Hippocampal formation (tissue), 2 donors: ENCODE measurements around the gene SNCAIP.
"Not testable (repeated sequence)": the region's sequence is repeated elsewhere in the genome, so short reads cannot be mapped to it uniquely, and the experiment has no call there.

ENCODE experiments used
- DNase-seq, 2 donors: peaks; one replicate each; lab custom pipeline; 2025; lab: John Stamatoyannopoulos, UW

SNCAIP gene

DNA sequence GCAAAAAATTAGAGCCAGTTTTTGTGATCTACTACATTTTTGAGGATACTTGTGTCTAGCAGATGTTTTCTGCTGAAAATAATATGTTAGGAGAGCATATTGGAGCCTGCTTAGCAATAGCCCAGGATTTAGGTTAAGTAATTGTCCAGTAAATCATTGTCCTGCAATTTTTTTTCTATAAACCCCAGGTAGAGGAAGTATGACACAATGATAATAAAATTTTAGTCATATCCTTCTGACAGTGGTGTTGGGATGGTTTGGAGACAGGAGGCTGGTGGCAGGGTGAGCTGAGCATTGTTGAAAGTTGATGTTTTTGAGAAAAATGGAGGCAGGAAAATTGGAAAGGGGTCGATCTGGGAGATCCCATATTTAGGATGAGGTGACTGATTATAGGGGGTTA, 3.5 kb downstream of the SNCAIP start:
- DNase-seq: no peak

DNA sequence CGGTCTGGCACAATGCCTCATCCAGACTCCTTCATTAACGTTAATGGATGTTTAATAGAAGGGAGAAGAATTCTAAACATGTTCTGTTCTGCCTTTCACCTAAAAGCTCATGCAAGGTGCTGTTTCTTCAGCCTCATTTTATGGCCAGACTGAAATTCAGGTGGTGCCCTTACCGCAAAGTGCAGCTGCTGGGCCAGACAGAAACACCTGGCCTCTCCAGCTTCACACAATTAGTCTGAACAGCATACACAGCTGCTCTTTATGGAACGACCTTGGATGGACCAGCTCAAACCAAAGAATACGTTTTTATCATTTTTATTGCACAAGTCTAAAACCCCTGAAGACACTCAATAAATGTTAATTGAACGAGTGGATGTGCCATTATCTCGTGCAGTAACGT, 4.6 kb downstream of the SNCAIP start:
- no peak for DNase-seq

DNA sequence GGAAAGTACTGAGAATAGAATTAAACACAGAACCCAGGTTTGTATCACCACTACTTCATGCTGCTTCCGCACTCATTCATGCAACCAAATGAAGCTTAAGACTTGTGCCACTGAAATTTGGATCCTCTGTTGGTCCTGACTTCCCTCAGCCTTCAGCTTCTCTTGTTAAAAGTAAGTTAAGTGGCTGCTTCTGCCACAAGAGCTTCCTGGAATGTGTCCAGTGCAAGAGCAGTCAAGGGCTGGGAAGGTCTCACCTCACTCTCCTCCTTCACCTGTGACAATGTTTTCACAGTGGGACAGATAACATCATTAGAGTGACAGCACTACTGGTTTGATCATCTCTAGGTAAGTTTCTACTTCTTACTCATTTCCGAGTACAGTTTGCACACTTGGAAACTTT, 7.9 kb downstream of the SNCAIP start:
- DNase-seq: no peak

GRCh38 chr5:122321921-122322320, 9.9 kb downstream of the SNCAIP start:
- DNase-seq: no peak

DNA sequence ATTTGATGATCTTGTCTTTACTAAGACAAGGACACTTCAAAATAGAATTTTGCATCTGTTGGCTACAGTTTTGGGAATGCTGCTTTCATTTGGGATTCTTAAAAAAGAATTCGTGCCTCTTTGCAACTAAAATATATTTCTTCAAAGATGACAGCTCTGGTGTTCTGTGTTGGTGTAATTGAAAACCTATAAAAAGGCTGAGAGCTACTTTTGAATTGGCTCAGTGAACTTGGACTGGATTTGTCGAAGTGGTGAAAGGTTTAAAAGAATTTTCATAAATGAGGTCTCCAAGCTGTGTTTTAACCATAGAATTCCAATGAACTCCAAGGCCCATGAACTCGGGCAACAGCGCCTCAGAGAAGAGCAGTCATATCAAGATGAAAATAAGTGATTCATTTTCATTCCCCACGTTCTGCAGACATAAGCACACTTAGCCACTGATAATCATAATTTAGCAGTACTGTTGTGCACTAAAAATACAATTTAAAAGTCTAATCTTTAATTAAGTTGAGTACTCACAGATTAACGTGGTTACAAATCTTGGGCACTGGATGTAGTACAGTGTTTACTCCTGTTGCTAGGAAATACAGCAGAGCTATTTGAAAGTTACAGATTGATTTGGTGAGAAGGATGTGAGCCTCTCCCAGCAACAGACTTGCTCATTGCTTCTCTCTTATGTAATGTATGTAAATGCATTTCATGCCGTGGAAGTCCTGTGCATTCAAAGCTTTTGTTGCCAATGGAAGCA, 10.9 kb downstream of the SNCAIP start:
- DNase-seq: peak in 1 of 2 donors; percentile 13

GRCh38 chr5:122323738-122324137, 11.7 kb downstream of the SNCAIP start:
- no peak for DNase-seq

DNA sequence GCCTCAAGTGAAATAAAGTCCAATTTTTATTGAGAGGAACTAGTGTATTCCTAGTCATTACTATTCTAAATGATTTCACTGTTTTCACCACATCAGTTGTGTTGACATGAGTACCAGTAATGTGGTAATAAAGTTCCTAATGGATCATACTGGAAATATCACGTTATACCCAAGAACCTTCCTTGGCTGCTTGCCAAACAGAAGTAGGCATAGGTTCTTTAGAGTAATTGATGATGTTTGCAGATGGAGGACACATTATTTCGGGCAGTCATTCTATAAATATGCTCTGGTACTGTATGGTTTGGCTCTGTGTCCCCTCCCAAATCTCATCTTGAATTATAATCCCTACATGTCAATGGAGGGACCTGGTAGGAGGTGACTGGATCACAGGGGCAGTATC, 15.1 kb downstream of the SNCAIP start:
- no peak for DNase-seq

- no peak for DNase-seq
Observed at GRCh38 chr5:122330881-122331280, 18.8 kb downstream of the SNCAIP start.

DNA sequence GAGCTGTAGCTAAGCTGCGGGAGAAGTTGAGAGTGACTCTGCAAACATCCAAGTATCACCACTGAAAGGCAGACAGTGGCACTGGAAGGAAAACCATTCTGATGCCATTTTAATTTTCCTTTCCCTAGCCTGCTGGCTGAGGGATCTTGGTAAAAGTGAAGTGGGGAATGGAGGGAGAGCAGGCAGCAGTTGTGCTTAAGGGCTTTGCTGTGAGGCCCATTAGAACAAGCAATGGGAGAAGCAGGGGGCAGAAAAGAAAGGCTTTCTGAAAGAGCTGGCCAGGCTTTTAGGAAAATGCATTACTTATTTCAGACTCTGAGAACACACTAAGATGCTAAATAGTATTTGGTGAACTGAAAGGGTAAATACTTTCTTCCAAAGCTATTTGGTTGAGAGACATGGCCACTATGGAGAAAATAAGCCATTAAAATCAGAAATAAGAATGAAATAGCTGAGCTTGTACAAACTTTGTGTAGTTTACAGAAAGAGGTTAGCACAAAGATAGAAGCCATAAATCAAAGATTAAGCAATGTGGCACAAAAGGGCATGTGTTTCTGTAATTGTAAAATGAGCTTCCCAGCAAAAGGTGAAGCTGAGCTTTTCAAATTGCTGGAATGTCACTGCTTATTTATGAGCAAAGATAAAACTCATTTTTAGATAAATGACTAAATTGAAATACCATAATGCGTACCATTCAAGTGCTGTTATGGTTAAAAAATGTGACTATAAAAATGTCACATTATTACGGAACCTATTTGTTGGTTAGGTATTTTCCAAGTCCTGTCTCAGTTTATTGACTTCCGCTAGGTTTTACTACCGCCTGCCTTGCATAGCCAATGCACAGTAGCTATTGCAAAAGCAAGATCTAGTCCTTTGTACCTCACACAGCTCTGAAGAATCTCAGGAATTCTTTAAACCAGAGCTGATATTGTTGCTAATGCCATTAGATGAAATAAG, 20.8 kb downstream of the SNCAIP start:
- no peak for DNase-seq

DNA sequence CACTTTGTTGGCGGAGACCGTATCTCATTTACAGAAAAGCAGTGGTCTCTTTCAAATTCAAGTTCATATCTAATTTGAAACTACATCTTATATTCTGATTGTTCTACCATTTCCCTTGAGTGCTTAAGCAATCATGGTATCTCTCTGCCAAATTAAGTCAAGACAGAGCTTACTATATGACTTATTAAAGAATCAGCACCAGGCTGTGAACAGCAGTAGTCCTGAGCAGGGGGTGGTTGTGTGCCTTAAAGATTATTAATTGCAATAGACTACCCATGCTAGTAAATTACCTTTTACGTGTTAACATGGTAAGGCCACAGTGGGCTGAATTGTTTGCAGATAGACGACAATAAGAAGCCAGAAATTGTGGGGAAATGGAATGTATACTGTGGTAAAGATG, 21.5 kb downstream of the SNCAIP start:
- no peak for DNase-seq

GRCh38 chr5:122339591-122339990, 27.6 kb downstream of the SNCAIP start:
- DNase-seq: no peak

DNA sequence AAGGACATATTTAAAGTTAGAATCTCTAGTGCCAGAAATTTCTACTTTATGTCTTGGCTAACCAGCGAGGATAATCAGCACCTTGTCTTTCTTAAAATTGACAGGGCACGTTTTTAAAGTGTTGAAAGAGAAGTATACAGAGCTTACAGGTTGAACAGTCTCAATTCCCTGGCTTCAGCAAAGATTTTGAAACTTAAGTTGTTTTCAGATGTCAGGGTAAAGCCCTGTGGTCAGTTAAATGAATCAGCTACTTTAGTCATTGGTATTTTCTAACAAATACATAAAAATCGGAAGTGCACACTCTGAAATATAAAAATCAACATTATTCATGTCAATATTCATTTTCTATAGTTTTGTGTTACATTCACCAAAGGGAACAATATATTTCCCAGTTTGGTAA, 29.1 kb downstream of the SNCAIP start:
- no peak for DNase-seq

DNA sequence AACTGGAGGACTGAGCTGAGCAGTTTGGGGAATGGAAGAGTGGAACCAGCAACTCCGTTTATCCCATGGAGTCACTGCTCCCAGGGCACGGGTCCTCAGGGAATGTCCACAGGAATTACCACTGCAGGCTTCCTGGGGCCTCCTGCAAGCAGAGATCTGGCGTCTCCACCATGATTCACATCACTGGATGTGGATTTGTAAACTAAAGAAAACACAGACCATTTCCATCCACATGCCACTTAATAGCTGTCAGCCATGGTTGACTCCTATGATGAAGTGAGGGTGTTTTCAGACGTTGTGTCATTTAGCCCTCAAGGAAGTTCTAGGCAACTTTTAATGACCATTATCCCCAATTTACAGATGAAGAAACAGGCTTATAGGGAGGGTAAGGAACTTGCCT, 30.2 kb downstream of the SNCAIP start:
- DNase-seq: no peak

DNA sequence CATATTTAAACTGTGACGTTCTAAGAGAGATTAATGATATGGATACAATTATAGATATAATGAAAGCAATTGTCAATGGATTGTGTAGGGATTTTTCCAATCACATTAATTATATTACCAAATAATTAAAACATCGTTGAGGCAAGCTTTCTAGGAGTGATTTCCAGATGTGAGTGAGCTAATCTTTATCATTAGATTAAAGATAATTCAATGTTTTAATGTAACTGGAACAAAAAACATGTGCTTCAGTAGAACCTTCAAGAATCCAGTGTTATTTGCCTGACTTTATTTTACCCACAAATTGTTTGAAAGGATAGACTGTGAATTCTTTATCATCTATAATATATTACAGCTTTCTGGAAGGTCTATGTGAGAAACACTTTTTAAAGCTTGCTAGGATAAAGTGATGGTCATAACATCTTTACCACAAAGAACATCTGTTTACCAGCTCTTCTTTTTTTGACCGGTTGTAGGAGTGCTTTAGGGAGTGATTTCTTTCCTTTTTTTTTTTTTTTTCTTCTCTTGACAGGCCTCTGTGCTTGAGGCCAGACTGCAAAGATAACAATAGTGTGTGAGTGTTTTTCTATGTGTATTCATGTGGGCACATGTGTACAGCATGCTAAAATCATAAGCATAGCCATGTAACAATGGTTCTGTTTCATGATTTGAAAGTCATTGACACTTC, 35.0 kb downstream of the SNCAIP start:
- no peak for DNase-seq

DNA sequence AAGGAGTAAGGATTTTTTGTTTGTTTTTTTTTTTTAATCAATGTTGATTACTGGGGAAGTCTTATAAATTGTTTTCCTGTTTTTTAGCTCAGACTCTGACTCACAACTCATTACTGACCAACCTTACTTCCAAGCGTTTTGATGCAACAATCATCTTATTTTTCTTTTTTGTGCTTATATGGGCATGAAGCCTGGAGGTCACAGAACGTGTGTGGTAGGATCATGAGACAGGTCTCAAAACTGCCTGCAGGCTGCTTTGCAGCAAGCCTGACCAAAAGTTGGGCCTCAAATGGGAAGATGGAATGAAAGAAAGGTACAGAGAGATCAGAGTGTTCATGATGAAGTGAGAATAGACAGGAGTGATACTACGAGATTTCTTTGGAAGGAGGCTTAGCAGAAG, 38.5 kb downstream of the SNCAIP start:
- DNase-seq: no peak

DNA sequence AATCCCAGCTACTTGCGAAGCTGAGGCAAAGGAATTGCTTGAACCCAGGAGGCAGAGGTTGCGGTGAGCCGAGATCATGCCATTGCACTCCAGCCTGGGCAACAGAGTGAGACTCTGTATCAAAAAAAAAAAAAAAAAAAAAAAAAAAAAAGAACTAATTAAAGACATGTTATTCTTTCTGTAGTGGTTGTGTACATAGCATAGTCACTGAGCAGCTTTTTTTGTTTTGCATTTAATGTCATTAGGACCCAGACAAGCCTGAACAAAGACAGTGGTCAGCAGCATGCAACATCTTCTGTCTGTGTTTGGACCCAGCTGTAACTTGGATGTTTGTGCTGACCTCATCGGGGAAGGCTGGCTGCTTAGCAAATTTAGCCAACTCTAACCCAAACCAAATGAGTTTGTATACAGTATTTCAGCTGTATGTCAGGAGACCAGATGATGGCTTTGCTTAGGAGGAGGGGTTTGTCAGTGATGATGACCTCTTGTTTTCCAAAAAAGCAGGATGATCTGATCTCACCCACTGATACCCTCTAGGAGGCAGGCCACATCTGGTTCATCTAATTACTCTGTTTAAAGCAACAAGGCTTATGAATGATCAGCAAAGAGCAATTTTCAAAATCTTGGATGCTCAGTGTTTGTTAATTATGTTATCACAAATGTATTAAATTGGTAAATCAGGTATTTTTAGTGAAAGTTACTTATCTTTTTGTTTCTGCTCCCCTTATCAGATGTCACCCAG, 39.5 kb downstream of the SNCAIP start:
- DNase-seq: no peak

DNA sequence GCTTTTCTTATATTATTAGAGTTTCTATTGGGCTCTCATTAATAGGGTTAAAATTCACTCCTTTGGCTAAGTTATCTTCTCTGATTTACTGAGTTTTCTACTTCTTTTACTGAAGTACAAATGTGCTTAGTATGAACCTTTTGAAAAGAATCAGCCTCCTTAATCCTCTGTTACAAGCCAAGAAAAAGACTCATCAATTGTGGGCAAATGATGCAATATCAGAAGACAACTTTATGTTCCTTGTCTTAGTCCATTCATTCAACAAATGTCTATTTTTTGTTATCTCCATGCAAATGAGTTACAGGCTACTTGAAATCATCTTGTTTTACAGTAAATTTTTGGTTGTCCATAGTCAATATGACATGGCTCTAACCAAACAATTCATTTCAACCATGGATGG, 40.3 kb downstream of the SNCAIP start:
- DNase-seq: no peak

- DNase-seq: not testable (repeated sequence)
Observed at GRCh38 chr5:122353361-122353760, 41.3 kb downstream of the SNCAIP start.

DNA sequence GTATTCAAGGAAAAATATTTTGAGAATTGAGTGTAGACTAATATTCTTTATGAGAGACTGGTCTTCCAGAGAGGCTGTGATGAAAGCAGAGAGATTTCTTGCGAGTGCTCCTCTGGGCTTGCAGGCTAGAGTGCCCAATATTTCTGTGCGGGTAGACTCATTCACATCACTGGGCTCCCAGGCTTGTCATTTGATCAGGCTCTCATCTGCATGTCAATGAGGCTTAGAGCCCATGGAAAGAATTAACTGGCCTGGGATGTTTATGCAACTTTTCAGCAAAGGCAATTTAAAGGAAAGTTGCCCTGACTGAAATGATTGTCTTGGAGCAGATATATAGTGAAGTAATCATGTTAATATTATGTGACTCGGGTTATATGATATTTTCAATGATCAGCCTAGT, 42.3 kb downstream of the SNCAIP start:
- DNase-seq: peak in 1 of 2 donors; percentile 28

- no peak for DNase-seq
Observed at GRCh38 chr5:122355324-122355723, 43.3 kb downstream of the SNCAIP start.

DNA sequence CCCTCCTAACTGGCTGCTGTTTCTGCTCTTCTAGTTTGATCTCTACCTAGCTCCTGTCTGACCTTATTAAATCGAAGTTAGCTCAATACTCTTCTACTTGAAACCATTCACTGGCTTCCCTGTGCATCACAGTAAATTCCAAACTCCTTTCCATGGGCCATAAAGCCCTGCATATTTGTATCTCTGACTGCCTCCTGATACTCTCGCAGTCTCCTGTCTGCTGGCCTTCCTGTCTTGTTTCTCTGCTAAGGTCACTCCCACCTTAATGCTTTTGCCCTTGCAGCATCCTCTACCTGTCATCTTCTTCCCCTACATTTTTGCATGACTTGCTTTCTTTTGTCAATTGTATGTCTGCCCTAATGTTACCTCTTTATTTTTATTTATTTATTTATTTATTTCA, 44.8 kb downstream of the SNCAIP start:
- no peak for DNase-seq
